Nephron progenitor cell (in vitro differentiated cells): ENCODE data around the gene ARHGEF12.

Source experiments
- DNase-seq: peaks from one replicate; pipeline ENCODE4 v3.0.0; 2021
- H3K27ac Mint-ChIP-seq: 2 replicates; pipeline ENCODE4 v1.8.0; 2021; ENCODE audit warnings: mild to moderate bottlenecking, moderate library complexity, mixed read lengths
- H3K27me3 Mint-ChIP-seq: 2 replicates; pipeline ENCODE4 v1.8.0; 2021; ENCODE audit warnings: mild to moderate bottlenecking, low read depth, mixed read lengths; ENCODE audit not compliant: poor library complexity
- H3K36me3 Mint-ChIP-seq: 2 replicates; pipeline ENCODE4 v1.8.0; 2021; ENCODE audit warnings: low read depth, mixed read lengths
- H3K4me1 Mint-ChIP-seq: 2 replicates; pipeline ENCODE4 v1.8.0; 2021; ENCODE audit warnings: mixed read lengths
- H3K4me3 Mint-ChIP-seq: 2 replicates; pipeline ENCODE4 v1.8.0; 2021; ENCODE audit warnings: mild to moderate bottlenecking, moderate library complexity, mixed read lengths
- H3K9me3 Mint-ChIP-seq: 2 replicates; pipeline ENCODE4 v1.8.0; 2021; ENCODE audit warnings: mild to moderate bottlenecking, moderate library complexity, mixed read lengths
- CTCF ChIP-seq: fragments of 200-600 bp; sonication (generic); IDR thresholded peaks from 2 replicates; pipeline ENCODE4 v1.5.0; 2021; ENCODE audit warnings: antibody characterized with exemption

The ARHGEF12 gene

GRCh38 chr11:120457996-120458395, 121.8 kb downstream of the ARHGEF12 start:
- Mint-ChIP-seq H3K36me3 (peaks cover 79% of the 10 kb centered on the region), H3K4me1 (no peaks in the 10 kb centered on the region), H3K27me3 (no peaks in the 10 kb centered on the region), H3K27ac (no peak overlapping the region), H3K9me3 (no peaks in the 10 kb centered on the region), H3K4me3 (no peak overlapping the region)
- no peak for TF ChIP-seq CTCF
- DNase-seq: no peak

- no peaks in the 10 kb centered on the region for H3K27me3 Mint-ChIP-seq
- no peak overlapping the region for H3K4me3 Mint-ChIP-seq
- H3K36me3 Mint-ChIP-seq: peaks cover 92% of the 10 kb centered on the region
Measured at GRCh38 chr11:120462825-120463224, 126.6 kb downstream of the ARHGEF12 start.

GRCh38 chr11:120465921-120466534, 129.8 kb downstream of the ARHGEF12 start:
- DNase-seq: no peak
- no peak for TF ChIP-seq CTCF
- H3K36me3 Mint-ChIP-seq: peaks cover 85% of the 10 kb centered on the region
- no peak overlapping the region for H3K27ac Mint-ChIP-seq
- no peaks in the 10 kb centered on the region for H3K4me1 Mint-ChIP-seq
- no peak overlapping the region for H3K4me3 Mint-ChIP-seq
- H3K27me3 Mint-ChIP-seq: no peaks in the 10 kb centered on the region
- no peaks in the 10 kb centered on the region for H3K9me3 Mint-ChIP-seq

More at GRCh38 chr11:120462825-120463224, 126.6 kb downstream of the ARHGEF12 start:
- no peak for DNase-seq
- TF ChIP-seq CTCF: no peak
- no peak overlapping the region for H3K27ac Mint-ChIP-seq
- H3K4me1 Mint-ChIP-seq: no peaks in the 10 kb centered on the region
- H3K9me3 Mint-ChIP-seq: no peaks in the 10 kb centered on the region

GRCh38 chr11:120467627-120468026, 131.4 kb downstream of the ARHGEF12 start:
- TF ChIP-seq CTCF: no peak
- H3K4me3 Mint-ChIP-seq: no peak overlapping the region
- no peaks in the 10 kb centered on the region for H3K4me1 Mint-ChIP-seq
- H3K27me3 Mint-ChIP-seq: no peaks in the 10 kb centered on the region
- H3K36me3 Mint-ChIP-seq: peaks cover 82% of the 10 kb centered on the region
- DNase-seq: no peak
- H3K27ac Mint-ChIP-seq: no peak overlapping the region
- no peaks in the 10 kb centered on the region for H3K9me3 Mint-ChIP-seq

- no peak for TF ChIP-seq CTCF
- Mint-ChIP-seq H3K9me3 (no peaks in the 10 kb centered on the region), H3K27me3 (no peaks in the 10 kb centered on the region), H3K4me1 (no peaks in the 10 kb centered on the region), H3K4me3 (no peak overlapping the region), H3K27ac (no peak overlapping the region), H3K36me3 (peaks cover 70% of the 10 kb centered on the region)
- no peak for DNase-seq
Measured at GRCh38 chr11:120471131-120471530, 134.9 kb downstream of the ARHGEF12 start.

- Mint-ChIP-seq H3K4me3 (no peak overlapping the region), H3K9me3 (no peaks in the 10 kb centered on the region)
Measured at GRCh38 chr11:120471994-120472393, 135.8 kb downstream of the ARHGEF12 start.

More at GRCh38 chr11:120471994-120472393, 135.8 kb downstream of the ARHGEF12 start:
- TF ChIP-seq CTCF: no peak
- no peaks in the 10 kb centered on the region for H3K27me3 Mint-ChIP-seq
- peaks cover 67% of the 10 kb centered on the region for H3K36me3 Mint-ChIP-seq
- DNase-seq: no peak
- H3K4me1 Mint-ChIP-seq: no peaks in the 10 kb centered on the region
- H3K27ac Mint-ChIP-seq: no peak overlapping the region
